Activated CD4-positive, alpha-beta T cell treated with anti-CD3 and anti-CD28 coated beads, Interleukin-2, amount 50 U/mL, for 24 hours (primary cell): Measurements from ENCODE around the gene PMVK.

Experiments used
- DNase-seq, 2 donors: peaks; one replicate each; pipeline ENCODE4 v3.0.0-alpha.2; 2020; ENCODE audit warnings: low read depth in 1 of 2, low spot score in 1 of 2

The PMVK gene

GRCh38 chr1:154881820-154882535, 54.5 kb downstream of the PMVK start:
- DNase-seq, result no peak

DNA sequence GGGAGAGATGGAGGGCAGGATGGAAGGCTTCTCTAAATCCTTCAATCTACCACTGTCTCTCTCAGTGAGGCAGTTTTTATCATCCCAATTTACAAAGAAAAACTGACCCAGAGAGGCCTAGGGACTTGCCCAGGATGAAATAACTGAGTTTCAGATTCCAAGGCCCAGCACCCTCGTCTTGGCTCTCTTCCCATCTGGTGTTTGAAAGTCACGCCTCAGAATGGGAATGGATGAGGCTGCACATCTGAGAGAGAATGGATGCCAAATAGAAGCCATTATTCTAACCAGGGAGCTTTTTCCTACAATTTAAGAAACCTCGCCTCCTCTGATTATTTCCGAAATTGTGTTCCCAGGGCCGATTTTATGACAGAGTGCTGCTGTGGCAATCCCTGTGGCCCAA, 55.8 kb downstream of the PMVK start:
- no peak for DNase-seq

DNA sequence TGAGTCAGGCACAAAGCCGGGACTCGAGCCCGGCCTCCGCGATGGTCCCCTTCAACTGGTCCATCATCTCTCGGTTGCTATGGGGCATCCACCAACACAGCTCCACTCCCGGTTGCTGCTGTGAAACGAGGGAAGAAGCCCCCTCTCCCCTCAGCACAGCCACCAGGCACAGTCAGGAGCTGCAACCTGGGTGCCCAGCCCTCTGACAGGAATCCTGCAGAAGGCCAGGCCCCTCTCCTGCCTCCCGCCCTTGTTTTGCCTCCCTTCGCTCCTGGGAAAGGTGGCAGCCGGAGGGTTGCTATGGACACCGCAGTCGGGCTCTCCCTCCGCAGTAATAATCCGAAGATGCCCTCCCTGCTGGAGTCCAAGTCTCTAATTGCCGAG, 57.5 kb downstream of the PMVK start:
- DNase-seq, result no peak

DNA sequence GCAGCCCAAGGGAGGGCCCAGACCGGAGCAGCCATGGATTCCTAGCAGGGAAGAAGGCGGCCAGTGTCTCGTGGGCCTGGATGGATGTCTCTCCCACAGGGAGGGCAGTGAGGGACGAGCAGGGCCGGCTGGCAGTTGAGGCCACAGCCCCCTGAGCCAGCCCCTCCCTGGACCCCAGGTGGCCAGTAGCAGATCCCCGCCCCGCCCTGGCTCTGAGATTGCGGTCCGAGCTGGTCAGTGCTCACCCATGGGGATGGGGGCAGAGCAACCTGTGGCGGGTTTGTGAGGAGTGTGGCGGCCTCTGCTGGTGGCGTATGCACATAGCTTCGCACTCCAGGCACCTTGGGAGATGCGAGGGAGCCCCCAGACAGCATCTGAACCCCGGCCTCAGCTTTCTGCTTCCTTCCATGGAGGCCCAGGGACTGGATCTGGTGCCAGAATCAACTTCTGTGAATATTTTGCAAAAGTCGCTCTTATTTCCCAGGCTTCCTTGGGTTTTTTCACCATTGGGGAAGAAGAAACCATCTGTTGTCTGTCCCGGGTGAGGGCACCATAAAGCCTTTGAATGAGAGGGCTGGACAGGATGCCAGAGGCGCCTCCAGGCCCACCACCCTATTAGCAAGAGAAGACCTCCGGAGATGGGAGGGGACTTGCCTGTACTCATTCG, 58.0 kb downstream of the PMVK start:
- DNase-seq, result peak; percentile 60 to 66

- no peak for DNase-seq
Measured at GRCh38 chr1:154877370-154877974, 59.0 kb downstream of the PMVK start.

DNA sequence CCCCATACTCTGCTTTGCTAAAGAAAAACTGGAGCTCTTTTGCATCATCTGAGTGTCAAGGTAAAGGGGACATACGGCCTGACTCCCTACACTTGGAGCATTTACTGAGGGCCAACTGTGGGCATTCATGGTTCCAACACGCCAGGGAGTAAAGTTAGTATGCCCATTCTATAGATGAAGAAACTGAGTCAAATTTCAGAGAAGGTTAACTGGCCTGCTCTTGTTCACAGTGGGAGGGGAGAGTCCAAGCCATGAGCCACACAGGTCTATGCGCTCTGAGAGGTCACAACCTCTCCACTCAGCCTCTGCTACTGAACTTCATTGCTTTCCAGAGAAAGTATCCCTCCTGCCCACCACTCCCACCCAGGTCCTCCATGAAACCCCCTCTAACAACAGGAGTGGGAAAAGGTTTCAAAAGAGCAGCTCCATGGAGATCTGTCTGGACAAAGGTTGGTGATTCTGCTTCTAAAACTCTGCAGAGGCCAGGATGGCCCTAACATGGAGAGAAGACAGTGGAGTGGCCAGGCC, 59.6 kb downstream of the PMVK start:
- DNase-seq, result no peak
